ENCODE measurements around the gene RABGGTA. TPM values are rescaled to one million over a fixed set of nuclear protein-coding genes. Genes with fewer than 3 reads are reported as not detected.
"Not testable (repeated sequence)": the region's sequence is repeated elsewhere in the genome, so short reads cannot be mapped to it uniquely, and the experiment has no call there.

Gene RABGGTA
- polyA plus RNA-seq, 3 donors: 24.2 to 25.5 (median 25.0) TPM

DNA sequence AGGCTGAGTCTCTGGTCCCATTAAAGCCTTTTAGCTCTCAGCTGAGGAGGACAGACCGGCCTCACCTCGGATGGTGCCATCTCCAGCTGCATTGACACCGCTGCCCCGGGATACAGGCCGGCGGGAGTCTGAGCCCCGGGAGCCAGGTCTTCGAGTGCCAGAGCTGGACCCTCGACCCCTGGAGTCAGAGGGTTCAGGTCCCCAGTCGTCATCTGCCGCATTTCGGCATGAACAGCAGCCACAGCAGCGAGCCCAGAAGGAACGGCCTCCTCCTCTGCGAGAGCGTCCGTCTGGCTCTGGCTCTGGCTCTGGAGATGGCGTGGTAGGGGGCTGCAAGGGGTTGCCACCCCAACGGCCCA, 9.4 kb downstream of the RABGGTA start:
- DNase-seq: no peak

DNA sequence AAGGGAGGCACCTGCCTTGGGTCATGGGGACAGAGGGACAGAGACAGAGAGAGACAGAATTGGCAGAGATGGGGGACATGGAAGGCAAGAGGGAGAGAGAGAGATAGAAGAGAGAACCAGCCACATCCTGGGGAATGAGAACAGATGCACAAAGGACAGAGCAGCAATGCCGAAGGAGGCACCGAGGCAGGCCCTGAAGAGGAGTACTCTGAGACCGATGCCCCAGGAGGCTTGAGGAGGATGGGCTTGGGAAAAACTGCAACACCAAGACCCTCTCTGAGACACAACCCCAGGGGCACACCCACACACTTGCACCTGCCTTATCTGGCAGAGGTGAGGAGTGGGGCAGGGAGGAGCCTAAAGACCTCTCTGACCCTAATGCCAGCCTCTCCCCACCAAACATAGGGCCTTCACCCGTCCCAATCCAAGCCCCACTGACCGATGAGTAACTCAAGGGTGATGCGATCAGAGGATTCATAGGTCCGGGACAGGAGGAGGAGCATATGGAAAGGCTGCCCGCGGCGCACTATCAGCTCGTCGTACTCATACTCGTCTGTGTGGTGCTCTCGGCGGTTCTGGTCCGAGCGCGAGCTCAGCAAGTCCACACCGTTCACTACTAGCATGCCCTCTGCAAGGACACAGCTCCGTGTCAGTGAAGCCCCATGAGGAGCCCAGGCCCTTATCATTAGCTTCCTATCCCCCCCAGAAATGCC, 10.0 kb downstream of the RABGGTA start:
- no peak for DNase-seq

DNA sequence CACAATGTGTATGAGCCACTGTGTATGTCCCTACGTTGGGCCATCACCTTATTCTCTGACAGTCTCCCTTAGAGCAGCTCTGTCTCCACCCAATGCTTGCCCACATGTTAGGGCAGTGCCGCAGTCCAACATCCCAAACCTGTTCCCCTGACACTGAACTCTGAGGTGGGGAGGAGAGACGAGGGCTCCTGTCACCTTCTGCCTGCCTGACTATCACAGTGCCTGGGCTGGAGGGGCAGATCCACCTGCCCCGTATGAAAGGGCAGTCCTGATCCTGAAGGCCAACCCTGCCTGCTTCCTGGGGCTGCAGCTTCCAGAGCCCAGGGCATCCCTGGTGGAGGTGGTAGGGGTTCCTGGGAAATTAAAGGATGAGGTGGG, 10.6 kb downstream of the RABGGTA start:
- no peak for DNase-seq

DNA sequence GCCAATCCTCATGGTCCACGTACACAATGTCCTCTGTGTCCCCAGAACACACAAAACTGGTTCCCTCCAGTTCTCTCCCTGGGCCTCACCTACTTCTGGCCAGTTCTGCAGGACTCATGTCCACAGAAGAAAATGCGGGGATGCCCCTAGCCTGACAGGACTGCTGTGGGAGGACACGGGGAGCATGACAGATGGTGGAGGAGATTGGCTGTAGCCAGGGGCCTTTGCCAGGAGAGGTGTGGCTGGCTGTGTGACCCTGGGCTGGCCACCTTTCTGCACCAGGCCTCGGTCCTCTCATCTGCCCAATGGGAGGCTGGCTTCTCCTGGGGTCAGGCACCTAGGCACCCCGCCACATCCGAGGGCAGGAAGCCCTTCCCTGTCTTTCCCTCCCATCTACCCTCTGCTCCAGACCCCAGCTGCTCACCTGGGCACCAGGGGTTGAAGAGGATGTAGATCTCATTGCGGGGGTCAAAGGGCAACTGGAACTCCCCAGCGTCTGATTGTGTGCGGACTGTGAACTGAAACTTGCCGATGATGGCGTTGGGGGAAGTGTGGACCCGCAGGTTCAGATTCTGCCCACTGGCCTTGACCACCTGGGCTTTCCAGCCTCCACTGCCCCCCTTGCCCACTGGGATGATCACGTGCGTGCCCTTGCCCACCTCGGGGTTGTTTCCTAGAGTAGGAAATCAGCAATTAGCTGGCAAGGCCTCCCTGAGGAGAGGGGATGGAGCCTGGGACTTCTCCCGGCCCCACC, 11.2 kb downstream of the RABGGTA start:
- DNase-seq: no peak

DNA sequence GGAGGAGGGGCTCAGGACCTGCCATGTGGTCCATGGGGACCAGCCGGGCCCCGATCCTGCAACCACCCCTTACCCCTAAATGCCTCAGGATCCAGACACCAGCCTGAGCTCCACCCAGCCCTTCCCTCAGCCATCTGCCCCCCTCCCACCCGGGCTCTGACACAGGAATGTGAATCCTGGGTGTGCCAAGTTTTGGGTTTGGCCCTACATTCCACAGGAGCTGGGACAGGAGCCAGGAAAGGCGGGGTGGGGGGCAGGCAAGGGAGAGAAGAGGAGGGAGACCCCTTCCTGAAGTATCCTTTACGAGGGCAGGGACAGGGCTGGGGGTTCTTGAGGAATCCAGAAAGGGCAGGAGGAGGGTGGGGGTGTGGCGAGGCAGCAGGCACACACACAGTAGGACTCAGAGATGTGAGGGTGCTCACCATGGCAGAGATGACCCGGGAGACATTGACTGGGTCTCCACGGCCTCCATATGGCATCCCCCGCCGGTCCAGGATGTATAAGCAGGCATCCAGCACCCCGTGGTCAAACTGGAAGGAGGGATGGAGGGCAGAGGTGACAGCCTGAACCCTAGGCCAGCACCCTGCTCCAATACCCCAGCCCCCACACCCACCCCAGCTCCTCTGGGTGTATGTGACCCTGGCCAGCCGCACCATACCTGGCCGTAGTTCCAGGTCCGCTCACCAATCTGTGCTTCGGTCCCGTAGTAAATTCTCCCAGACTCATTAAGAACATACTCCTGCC, 11.9 kb downstream of the RABGGTA start:
- DNase-seq: peak; percentile 4

DNA sequence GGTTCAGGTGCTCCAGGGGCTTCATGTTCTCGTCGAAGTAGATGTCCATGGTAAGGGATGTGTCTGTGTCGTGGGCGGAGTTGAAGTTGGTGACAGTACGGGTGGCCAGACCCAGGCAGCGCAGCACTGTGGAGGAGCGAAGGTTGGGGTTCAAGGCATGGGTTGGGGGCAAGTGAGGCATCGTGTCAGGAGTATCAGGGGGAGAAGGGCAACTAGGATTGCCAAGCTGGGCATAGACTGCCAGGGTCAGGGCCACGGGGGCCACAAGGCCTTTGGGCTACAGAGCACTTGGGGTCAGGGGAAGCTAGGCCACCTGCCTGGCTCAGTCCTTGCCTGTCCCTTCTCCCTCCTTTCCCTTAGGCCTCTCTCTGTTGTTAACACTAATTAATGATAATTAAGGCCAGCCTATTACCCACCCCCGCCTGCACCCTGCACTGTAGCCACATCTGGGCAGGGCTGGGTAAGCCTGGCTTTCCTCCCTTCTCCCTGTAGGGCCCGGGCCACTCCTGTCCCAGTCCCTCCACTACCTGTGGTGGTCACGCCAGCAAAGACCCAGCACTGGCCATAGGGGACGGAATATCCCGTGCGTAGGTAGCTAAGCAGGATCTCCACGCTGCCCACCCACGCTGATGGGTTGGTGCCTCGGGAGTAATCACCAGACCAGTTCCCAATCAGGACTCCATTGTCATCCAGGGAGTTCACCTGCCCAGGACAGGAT, 12.7 kb downstream of the RABGGTA start:
- DNase-seq: no peak

DNA sequence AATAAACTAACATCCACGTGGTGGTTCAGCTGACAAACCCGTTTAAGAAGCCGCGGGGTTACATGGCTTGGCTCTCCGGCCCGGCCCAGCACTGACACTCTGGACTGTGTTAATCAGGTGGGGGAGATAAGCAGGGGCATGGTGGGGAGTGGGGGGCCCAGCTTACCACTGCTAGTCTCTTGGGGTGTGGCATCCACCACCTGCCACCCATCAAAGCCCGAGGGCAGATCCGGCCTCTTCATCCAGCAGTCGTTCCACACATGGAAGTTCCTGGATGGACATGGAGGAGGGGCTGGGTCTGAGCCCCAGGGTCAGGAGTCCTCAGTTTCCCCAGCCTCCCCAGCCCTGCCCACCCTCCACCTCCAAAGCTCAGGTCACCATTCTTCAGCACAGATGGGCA, 13.3 kb downstream of the RABGGTA start:
- DNase-seq: no peak

DNA sequence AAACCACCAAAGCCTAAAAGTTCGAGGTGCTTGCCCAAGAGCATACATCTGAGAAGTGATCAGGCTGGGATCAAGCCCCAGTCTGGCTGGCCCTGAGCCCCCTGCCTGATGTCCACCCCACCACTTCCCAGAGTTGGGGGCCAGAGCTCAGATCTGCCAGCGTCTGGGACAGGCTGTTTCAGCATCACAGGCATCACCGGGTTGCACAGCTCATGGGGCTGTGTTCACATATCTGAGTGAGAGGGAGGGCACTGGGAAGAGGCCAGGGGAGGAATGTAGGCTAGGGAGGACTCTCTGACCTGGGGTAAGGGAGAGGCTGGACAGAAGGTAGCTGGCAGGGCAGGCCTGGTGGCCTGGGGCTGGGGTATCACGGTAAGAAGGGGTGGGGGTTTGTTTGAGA, 14.4 kb downstream of the RABGGTA start:
- no peak for DNase-seq

DNA sequence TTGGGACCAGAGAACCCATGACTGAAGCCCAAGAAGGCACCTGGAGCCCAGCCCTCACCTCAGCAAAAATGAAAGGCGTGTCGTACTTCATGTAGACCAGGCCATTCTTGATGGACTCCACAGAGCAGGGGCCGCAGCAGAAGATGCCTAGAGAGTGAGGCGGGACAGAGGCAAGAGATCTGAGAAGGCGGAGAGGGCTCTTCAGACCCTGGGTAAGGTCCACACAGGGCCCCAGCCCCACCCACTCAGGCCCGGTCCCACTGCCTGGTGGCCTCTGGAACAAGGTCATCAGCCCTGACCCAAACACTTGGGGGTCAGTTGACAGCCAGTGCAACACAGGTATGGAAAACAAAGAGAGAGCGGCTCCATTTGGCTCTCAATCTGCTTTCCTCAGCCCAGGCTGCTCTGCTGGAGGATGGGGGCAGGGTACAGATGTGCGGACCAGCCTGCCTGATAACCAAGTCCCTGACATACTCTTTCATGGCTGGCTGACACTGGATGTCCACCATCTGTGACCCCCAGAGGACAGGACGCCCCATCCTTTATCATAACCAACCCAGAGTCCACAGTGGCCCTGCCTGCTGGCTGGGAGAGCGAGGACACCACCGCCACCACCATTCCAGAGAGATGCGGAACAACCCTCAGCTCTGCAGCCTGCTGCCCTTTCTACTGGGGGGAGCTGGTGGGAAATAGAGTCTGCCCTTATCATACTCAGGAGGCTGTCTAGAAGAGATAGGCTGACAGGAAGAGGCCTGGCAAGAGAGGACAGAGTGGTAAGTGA, 15.3 kb downstream of the RABGGTA start:
- DNase-seq: no peak

DNA sequence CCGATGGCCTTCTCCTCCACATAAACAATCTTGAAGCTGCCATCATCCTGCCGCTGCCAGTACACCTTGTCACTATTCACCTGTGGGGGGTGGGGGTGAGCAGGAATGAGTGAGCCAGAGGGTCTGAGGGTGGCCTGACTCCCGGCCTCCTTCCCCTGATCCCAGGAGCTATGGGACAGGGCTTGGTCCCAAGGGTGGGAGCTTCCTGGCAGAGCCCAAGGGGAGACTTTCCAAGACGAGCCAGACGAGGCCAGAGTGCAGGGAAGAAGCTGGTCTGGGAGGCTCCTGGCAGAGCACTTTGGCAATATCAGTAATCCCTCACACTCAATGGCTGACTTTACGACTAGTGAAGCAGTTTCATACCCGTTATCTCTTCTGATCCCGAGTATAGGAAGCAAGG, 16.0 kb downstream of the RABGGTA start:
- DNase-seq: no peak

DNA sequence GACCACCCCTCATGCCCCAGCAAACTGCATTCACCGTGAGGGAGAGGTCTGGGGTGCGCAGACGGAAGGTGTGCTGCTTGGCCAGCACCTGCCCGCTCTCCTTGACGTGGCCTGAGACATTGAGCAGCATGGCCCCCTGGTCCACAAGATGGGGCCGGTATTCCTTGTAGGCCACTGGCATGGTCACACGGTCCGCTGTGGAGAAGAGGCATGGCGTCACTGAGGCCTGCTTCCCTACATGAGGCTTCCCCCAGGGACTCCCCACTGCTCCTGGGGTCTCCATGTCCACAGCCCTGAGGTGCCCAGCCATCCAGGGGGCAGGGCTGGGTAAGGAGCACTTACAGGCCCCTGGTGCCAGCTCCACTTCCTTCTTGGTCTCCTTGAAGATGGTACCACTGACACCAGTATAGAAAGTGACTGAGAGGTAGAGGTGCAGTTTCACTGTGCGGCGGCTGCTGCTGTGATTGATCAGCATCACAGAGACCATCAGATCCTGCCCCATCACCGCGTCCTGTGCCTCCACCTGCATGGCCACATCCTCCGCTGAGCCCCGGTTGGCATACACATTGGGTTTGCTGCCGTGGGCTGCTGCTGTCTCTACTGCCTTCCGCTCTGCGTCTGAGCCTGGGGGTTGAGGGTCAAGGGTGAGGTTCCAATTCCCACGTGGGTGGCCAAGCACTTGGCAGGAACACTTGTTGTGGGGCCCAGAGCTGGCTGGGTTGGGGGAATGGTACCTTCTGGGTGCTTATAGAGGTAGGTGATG, 16.6 kb downstream of the RABGGTA start:
- no peak for DNase-seq

DNA sequence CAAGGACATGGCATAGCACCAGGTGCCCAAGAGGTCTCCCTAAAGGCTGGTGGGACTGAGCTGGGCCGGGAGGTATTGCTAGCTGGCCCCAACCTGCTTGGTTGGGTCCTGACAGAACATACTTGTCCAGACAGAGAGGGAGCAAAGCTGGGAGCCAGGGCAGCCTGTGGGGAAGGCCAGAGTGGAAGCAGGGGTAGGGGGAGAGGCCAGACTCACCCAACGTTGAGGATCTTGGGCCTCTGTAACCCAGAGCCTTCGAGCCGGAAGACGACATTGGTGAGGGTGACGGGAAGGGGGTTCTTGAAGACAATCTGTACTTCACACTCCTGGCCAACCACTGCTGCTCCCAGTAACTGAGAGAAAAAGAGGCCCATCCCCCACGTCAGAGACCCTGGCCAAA, 17.5 kb downstream of the RABGGTA start:
- no peak for DNase-seq

DNA sequence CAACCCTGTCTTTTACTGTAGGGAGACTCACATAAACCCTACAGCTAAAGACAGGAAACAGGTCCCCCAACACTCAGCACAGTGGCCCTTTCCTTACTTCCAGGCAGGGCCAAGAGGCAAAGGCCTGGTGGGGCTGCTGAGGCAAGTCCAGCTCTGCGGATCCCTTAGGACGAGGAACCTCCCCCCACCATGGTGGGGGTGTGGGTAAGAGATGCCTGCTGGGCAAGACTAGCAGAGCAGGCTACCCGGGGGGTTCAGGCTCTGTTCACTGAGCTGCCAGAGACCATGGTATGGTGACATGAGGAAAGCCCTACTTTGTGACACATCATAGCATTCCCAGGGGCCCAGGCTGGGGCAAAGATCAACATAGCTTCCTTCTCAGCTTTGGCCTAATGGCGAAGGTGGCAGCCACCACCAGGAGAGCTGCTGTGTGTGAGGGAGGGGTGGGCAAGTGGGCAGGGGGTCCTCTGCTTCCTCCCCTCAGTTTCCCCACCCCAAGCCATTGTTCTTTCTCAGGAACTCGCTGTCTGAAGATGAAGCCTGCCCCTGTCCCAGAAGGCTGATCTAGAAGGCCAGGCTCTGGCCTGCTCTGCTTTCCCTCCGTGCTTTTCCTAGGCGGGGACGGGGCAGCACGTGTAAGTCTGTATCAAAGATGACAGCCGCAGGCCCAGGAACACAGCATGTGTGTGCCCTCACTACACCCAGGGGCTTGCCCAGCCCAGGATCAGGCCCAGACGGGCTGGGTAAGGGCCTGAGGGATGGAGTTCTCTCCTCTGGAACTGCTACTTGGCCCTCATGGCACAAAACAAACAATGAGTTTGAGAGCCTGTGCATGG, 18.9 kb downstream of the RABGGTA start:
- no peak for DNase-seq

DNA sequence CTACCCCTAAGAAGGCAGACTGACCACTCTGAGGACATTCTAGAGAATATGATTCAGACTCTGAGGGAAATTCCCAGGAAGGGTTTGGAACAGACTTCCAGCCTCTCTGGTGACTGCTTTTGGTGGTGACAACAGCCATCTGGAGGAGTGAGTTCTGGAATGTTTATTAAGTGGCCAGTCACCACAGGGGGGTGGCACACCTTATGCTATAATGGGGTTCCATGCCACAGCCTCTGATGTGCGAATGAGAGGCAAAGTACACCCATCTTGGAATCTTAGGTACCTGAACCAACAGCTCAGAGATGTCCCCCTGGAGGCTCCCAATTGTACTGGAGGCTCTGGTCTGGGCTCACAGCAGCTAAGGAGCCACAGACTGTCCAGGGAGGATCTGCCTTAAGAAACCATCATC, 19.5 kb downstream of the RABGGTA start:
- no peak for DNase-seq

DNA sequence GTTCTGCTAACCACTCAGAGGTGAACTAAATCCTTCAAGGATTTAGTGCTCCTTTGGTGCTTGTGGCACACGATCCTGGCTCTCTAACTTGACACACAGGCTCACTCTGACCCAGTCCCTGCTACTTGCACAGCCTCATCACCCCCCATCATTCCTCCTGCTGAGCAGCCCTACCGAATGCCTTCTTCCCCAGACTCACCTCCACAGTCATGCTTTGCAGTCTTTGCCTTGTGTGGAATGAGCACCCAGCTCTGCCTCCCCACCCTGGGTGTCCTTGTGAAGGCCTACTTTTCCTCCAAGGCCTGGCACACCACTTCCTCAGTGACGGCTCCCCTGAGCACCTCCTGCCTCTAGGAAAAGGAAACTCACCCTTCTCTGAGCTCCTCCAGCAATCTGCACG, 21.0 kb downstream of the RABGGTA start:
- no peak for DNase-seq

DNA sequence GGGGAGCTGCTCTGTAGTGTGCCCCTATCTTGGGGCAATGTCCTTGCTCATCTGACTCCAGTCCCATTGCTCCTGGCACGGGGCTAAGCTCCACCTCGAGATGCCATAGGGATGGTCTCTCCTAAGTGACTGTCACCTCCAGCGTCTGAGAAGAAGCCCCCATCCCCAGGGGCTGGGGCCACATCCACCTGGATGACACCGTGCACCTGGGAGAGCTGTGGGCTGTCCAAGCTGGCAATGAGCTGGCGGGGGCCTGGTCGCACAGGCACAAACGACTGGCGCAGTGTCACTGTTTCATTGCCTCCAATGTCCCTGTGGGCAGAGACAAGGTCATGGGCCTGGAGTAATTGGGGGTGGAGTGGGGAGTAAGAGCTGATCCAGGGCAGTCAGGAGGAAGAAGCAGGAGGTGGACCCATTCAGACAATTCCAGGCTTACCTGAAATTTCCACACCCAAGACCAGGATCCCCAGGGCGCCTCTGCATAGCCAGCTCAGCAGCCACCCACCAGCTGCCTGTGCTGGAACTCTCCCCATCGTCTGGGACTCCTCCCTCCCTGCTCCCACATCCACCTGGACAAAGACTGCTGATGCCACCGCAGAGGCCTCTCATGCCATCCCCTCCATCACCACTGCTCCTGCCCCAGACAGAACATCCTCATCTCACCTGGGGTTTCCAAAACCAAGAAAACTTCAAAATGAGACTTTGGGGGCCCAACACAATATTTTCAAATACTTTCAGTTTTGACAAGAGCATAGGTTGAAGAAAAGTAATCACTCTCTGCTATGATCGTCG, 22.0 kb downstream of the RABGGTA start:
- DNase-seq: no peak

DNA sequence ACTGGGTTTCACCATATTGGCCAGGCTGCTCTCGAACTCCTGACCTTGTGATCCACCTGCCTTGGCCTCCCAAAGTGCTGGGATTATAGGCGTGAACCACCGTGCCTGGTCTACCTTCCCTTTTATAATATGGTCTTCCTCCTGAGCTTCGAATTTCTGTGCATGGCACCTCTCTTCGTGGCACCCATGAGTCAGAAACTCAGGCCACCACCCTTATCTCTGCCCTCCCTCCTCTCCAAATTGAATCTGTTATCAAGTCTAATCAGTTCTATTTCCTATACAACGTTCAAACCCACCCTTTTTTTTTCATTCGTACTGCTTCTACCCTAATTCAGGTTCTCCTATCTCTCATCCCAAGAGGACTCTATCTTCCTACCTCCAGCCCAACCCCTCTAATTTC, 24.0 kb downstream of the RABGGTA start:
- DNase-seq: no peak

DNA sequence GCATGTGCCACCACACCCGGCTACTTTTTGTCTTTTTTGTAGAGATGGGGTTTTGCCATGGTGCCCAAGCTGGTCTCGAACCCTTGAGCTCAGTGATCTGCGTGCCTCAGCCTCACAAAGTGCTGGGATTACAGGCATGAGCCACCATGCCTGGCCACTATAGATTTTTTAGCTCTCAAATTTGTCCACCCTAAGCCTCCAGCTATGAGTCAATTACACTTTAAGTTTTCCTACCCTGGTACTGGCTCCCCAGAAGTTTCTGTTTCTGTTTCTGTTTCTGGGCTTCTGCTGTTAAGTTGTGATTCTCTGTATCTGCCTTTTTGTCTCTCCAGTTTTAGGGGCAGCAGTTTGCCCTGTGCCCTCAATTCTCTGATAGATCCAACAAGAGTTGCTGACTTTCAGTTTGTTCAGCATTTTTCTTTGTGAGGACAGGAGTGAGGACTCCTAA, 24.6 kb downstream of the RABGGTA start:
- no peak for DNase-seq

DNA sequence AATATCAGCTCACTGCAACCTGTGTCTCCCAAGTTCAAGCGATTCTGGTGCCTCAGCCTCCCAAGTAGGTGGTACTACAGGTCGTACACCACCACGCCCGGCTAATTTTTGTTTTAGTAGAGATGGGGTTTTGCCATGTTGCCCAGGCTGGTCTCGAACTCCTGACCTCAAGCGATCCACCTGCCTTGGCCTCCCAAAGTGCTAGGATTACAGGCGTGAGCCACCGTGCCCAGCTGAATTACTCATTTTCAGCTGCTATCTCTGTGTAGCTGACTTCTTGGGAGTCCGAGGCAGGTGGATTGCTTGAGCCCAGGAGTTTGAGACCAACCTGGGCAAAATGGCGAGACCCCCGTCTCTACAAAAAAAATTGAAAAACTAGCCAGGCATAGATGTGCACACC, 26.0 kb downstream of the RABGGTA start:
- DNase-seq: not testable (repeated sequence)
